B cell (primary cell): ENCODE measurements around the gene TRIM31.

Experiments
- CTCF ChIP-seq: fragments of 200-600 bp; IDR thresholded peaks from one replicate; pipeline ENCODE4 v1.8.0; 2022; ENCODE audit warnings: antibody characterized with exemption, mild to moderate bottlenecking
- EZH2 ChIP-seq: IDR thresholded peaks from 2 replicates; pipeline ENCODE4 v1.6.1; 2012; ENCODE audit warnings: borderline replicate concordance, low read depth, mild to moderate bottlenecking, moderate library complexity, low read length; ENCODE audit not compliant: insufficient read depth, poor library complexity, severe bottlenecking

- TF ChIP-seq EZH2 (no peak), CTCF (no peak)
Measured at GRCh38 chr6:30093951-30094661, 18.8 kb downstream of the TRIM31 start.
